Measurements from ENCODE around the gene C9orf50.

The C9orf50 gene

DNA sequence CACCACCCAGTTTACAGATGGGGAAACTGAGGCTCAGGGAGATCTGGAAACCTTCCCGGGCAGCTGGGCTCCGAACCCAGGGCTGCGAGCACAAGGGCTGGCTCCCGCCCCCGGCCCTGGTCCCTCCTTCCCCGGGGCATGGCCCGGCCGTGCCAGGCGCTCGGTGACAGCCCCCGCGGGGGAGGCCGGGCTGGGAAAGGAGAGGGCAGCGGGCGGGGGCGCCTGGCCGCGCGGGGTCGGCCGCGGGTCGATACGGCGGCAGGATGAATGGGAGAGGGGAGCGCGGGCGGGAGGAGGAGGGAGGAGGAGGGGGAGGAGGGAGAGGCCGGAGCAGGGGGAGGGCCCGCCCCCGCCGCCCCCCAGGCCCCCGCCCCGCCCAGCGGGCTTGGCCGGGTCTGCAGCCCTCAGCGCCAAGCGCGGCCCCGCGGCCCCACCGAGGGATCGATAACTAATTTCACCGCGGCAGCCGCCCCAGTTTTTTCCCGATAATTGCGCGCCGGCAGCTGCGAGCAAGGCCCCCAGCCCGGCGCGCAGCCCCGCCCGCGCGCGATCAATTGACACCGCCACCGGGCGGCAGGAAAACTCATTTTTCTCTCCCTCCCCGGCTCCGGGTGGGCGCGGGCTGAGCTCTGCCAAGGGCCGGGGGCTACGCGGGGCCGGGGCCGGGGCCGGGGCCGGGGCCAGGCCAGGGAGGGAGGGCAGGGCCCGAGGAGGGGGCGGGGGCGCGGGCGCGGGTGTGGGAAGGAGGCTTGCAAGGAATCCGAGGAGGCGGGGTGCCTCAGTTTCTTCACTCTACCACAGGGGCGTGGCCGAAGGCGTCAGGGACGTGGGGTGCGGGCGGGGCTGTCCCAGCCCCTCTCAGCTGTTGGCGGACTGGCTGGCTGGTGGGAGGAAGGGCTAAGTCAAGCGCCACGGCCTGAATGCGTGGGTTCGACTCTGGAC is 52.1 kb downstream of the C9orf50 start:
- no peak for DNase-seq

DNA sequence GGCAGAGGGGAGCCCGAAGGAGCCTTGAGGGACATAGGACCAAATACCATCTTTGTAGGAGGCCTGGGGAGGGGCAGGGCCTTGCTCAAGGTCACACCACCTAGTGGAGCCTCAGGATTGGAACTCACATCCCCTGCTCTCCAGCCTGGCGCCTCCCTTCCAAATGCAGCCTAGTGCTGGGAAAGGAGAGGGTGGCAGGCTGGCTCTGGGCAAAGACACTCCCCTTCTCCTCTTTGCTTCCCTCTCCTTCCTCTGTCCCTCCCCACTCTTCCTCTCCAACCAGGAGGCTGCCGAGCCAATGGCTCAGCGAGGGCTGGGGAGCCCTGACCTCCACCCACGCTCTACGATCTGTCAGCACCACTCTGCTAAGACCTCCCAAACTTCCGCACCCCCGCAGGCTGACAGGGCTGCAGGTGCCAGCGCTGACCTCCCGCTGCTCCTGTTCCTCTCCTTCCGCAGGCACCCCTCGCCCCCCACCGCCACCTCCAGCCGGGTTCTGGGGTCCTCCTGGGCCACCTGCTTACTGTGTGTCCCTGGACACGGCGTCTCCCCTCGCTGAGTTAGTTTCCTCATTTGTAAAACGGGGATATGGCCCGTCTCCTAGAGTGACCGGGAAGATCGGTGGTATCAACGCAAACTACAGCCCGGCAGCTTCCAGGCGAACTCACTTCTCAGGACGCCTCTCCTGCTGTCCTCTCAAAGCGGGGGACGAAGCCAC is 52.9 kb downstream of the C9orf50 start:
- DNase-seq, result peak; percentile 55

DNA sequence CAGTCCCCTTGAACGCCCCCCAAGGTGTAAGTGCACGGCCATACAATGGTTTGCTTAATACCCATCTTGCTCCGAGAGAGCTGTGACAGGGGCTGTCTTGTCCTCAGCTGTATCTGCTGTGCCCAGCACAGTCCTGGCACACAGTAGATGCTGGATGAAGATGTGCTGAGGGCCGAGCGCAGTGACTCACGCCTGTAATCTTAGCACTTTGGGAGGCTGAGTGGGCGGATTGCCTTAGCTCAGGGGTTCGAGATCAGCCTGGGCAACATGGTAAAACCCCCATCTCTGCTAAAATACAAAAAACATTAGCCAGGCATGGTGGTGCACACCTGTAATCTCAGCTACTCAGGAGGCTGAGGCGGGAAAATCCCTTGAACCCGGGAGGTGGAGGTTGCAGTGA is 53.6 kb downstream of the C9orf50 start:
- no peak for DNase-seq

DNA sequence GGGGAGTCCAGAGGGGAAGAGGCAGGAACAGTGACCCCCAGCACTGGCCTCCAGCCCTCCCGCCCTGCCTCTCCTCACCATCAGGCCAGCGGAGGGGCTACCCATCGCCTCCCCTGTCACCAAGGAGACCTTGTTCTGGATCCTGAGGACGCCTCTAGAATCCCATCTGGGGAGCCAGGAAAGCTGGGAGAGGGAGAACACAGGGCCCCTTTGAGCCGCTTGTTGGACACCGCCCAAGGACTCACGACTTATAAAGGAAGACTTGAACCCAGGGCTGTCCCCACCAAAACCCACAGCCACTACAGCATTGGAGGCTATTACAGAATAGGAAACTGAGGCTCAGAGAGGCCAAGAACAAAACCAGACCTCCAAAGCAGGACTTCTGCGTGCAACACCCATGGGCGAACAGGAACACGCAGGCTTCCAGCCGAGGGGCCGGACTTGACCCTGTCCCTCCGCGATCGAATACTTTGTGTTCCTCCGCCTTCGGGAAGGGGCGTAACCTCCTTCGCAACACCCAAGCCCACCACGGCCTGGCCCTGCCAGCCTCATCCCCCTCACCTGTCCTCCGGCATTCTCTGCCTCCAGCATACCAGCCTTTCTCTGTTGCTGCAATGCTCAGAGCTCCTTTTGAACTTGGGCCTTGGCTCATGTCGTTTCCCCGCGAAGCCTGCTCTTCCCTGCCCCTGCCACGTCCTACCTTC is 54.2 kb downstream of the C9orf50 start:
- no peak for DNase-seq

DNA sequence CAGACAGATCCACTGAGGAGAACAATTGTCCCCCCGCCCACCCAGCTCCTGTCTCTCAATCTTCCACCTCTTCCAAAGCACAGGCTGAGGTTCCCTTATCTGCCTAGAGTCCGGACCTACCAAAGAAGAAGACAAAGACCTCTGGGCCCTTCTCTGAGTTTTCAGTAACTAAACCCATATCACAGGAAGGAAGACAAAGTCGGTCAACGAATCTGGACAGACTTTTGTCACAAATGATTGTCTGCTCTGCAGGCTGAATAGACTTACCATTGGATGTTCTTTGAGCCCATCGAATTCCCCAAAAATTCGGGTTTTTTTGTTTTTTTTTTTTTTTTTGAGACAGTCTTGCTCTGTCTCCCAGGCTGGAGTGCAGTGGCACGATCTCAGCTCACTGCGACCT is 58.0 kb downstream of the C9orf50 start:
- DNase-seq, result no peak

DNA sequence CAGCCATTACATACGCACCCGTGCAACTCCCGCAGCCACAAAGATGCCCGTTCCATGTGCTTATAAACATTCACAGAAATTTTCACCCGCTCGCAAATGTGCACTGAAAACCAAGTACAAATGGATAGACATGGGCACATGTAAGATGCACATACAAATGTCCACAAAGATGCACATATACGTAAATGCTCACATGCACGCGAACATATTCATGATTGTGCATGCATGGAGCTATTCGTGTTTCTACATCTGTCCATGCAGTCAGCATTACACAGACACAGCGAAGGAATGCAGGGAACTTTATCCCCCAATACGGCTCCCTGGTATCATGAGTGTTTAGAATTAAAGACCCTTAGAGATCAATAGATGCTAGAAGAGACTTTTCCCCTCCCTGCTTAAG is 58.4 kb downstream of the C9orf50 start:
- no peak for DNase-seq

All from NCI-H1694 treated with DMSO at 0.1 percent for 48 hours (cell line).